Hematopoietic multipotent progenitor cell treated with erythropoietin and hydrocortisone succinate and interleukin-3 and kit ligand, for 6 days (in vitro differentiated cells): ENCODE measurements around the gene ARFGAP3.

ENCODE experiments used
- DNase-seq: peaks from one replicate; pipeline ENCODE4 v3.0.0-alpha.2; 2015

The ARFGAP3 gene, protein sequence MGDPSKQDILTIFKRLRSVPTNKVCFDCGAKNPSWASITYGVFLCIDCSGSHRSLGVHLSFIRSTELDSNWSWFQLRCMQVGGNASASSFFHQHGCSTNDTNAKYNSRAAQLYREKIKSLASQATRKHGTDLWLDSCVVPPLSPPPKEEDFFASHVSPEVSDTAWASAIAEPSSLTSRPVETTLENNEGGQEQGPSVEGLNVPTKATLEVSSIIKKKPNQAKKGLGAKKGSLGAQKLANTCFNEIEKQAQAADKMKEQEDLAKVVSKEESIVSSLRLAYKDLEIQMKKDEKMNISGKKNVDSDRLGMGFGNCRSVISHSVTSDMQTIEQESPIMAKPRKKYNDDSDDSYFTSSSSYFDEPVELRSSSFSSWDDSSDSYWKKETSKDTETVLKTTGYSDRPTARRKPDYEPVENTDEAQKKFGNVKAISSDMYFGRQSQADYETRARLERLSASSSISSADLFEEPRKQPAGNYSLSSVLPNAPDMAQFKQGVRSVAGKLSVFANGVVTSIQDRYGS

DNA sequence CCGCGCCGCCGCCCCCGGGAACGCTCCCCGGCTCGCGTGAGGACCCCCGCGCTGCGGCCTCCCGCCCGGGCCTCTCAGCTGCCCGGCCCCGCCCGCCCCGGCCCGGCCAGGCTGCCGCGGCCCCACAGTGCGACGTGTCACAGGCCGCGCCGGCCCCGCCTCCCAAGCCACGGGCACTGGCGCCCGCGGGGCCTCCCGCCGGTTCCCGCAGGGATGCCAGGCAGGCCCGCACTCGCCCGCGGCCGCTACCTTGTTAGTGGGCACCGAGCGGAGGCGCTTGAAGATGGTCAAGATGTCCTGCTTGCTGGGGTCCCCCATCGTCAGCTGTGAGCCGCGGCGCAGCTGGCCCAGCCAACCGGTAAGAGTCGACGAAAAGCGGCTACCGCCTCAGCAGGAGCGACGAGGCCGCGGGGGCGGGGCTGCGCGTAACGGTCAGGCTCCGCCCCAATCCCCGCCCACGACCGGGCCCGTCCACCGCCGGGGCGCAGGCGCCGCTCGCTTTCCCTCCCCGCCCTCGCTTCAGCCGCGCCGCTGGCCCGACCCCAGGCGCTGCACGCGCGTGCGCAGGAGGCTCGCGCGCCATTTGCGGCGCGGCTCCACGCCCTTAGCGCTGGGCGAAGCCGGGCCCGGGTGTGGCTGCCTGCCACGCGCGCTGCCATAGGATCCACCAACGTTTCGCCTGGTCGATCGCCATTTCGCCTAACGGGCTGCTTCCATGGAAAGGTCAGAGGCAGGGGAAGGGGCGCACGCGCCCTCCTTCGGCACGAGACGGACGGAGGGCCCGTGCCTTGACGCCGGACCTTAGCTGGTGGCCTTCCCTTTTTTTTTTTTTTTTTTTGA lies at the start of gene ARFGAP3:
TSS of gene ARFGAP3 (minus strand) at position 409 of the 840 bp plus-strand sequence. CDS start at position 318, 91 bp downstream.
- DNase-seq: peak; percentile 95

DNA sequence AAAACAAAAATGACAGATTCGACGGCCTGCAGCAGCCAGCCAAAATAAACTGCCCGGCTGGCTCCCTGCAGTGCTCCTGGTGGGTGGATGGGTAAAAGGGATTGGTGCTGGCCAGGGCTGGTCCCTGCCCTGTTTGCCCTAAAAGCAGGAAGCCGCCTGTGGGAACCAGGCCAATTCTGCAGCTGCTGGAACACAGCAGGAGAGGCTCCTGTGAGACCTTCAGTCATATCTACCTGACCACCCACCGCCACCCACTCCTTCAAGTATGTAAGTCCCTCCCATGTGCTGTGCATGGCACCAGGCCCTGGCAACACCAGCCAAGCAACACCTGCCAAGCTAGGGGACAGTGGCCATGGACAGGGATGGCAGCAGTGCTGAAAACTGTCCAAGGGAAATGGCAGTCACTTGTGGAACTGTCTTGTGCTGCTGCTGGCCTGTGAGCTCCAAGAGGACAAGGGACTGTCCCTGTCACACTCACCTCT lies 48.7 kb upstream of the ARFGAP3 start:
- no peak for DNase-seq

DNA sequence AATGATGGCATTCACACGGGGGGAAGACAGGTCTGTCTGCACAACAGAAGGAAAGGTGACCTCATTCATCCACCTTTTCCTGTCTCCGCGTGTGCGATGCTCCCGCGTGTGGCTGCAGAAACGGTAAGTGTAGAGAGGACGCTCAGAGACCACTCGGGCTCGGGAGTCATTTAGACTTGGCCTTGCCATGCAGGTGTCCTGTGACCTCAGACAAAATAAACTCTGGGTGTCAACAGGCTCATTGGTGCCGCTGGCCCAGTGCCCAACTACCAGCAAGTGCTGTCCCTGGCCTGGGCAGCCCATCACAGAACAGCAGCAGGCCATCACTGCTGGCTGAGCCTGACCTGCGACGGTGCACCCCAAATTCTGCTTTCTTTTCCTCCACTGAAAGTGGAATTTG lies 48.1 kb upstream of the ARFGAP3 start:
- no peak for DNase-seq

DNA sequence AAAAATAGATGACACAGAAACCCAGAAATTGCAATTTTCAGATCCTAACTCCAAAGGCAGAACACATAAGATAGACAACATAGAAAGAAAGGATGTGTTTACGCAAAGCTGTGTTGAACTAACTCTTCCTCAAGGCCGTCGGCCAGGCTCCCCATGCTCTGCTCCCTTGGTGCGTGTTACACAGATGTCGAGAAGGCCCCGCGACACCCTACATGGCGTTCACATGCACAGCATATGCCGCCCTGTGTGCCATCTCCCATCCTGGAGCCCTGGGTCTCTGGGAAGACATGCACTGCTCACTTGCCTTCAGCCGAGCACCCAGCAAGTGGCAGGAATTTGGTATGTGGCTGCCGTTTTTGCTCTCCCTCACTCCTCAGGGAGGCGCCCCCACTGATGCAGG lies 47.0 kb upstream of the ARFGAP3 start:
- DNase-seq: no peak

DNA sequence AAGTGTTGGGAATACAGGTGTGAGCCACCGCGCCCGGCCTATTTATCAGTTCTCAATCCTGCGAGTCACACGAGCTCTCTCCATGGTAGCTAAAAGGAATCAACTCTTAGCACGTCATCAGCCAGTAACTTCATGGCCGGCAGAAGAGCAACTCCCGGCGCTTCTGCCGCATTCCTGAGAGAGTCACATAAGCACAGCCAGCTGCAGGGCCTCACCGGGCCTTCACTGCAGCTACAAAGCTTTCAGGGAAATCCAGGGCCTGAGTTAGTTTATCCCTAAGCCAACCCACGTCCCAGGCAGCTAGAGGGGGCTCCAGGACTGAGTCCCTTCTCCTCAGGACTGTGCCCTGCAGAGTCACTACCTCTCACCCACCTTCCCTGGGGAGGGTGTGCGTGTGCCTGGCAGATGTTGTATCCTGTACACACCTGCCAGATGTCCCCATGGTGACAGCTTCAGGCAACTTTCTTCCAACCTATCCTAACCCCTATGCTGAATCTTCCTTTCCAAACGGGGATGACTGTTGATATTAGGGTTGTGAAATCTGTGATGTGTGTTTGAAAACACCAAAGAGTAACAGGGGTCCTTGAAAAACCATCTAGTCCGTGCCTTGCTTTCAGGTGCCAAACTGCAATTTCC lies 45.9 kb upstream of the ARFGAP3 start:
- no peak for DNase-seq

- peak; percentile 60 for DNase-seq
These were observed 44.9 kb upstream of the ARFGAP3 start for GRCh38 chr22:42901790-42902508.

- no peak for DNase-seq
These were observed 40.9 kb upstream of the ARFGAP3 start for GRCh38 chr22:42897960-42898359.

GRCh38 chr22:42895541-42895981 lies 38.5 kb upstream of the ARFGAP3 start:
- no peak for DNase-seq

GRCh38 chr22:42895087-42895486 lies 38.0 kb upstream of the ARFGAP3 start:
- DNase-seq: peak; percentile 49

DNA sequence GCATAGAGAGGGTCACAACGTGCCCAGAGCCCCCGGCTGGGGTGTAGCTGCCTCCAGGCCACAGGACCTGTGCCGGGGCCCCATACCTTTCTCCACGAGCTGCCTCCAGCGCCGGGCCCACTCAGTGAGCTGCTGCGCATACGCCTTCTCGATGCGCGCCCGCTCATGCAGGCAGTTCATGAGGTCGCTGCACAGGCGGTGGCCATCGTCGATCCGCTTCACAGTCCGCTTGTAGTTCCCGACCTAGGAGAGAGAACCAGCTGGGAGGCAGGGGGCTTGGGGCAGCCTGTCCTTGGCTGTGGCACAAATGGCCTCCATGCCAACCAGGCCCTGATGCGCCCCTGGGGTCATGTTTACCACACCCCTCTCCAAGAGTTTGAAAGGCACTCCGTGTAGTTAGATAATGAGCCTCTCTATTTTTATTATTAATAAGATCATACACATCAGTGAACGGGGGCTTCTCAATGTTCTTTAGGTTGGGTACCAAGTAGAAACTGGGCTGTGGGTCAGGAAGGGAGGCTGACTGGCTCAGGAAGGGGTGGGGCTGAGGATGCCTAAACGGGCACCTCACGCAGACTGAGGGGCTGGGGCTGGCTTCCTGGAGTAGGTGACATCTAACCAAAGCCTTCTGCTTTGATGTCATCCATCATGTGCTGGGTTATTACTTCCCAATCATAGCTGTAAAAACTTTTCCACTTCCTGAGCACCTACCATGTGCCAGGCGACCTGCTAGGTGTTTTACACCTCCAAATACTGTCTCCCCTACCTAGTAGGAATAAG lies 36.5 kb upstream of the ARFGAP3 start:
- DNase-seq: no peak

- no peak for DNase-seq
These were observed 35.7 kb upstream of the ARFGAP3 start for GRCh38 chr22:42892571-42893316.

DNA sequence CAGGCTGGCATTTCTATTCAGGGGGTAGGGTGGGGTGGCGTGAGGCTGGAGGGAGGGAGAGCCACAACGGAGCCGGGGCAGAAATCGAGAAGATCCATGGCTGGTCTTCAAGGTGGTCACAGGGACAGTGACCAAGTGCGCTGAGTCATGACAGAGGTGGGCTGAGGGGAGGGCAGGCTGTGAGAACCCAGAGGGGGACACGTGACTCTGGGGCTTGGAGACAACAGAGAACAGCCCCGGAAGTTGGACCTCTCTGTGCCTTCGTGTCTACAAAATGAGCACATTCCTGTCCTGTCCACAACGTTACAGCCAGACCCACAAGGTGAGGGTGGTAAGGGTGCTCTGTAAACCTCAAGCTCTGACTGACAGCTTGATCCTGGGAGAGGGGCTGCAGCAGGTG lies 35.1 kb upstream of the ARFGAP3 start:
- no peak for DNase-seq

DNA sequence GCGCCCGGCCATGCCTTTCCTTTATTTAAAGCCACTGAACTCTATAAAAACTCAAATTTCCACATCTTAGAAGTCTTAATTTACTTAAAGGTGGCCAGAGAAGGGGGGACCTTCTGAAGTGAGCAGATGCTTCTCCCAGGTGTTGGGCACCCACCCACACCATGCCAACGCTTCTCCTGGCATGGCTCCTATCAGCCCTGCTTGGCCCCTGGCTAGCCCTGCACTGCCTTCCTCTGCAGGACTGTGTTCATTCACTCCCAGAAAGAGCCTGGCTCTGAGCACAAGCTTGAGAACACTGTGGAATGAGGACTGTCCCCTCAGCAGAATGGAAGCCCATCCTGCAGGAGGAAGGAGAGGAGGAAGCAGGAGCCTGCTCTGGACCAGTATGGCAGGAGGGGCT lies 34.6 kb upstream of the ARFGAP3 start:
- DNase-seq: no peak

- no peak for DNase-seq
These were observed 33.9 kb upstream of the ARFGAP3 start for GRCh38 chr22:42891008-42891407.

- DNase-seq: peak; percentile 56
These were observed 32.2 kb upstream of the ARFGAP3 start for GRCh38 chr22:42889304-42889703.

DNA sequence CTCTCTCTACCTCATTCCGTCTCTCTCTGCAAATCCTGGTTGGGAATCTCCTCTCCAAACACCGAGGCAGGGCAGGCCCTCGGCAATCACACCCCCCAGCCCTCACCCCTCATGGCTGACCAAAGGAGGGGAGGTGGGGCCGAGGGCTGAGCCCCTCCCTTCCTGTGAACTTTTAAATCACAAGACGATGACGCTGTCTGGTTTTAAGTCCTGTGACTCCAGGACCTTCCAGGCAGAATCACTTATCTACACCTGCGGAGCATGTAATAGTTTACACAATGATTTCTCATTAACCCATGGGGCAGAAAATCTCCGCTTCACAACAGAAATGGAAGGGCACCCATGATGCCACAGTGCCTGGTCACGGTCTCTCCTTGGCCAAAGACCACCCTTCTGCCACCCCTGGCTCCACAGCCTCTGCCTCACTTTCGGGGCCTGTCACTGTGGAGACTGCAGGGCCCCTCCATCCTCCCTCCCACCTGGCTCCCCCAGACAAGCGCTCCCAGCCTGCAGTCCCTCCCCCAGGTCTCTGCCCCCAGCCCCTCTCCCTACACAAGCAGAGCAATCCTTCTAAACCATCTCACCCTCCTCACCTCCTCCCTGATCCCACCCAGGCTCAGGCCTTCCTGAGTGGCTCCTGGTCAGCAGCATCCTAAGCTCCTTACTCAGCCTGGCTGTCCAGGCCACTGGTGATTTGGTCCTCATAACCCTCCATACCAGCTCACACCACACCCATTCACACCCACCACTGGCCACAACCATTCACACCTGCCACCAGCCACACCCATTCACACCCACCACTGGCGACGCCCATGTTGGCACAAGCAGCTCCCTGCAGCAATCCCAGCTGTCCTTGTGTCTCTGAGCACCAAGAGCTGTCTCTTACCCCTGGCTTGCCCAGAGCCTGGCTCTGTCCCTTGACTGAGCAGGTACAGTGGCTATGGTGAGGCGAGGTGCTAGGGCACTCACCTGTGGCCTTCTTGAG lies 30.7 kb upstream of the ARFGAP3 start:
- DNase-seq: peak; percentile 42

GRCh38 chr22:42887120-42887519 lies 30.0 kb upstream of the ARFGAP3 start:
- DNase-seq: no peak

DNA sequence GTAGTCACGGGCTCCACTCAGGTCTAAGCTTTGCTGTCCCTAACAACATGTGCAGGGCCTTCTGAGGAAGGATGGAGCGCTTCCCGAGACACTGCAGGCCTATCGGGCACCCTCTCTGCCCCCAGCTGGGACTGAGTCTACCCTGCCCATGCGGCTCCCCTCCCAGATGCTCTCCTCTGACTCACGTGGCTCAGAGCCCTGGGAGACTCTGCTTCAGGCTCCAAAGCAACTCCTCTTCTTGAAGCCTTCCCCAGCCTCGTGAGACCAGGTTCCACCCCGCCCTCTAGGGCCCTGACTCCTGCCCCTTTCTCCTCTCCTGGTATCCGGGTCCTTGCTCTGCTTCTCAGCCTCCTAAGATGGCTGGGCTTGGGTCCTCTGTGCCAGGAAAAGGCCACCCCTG lies 28.4 kb upstream of the ARFGAP3 start:
- DNase-seq: no peak

DNA sequence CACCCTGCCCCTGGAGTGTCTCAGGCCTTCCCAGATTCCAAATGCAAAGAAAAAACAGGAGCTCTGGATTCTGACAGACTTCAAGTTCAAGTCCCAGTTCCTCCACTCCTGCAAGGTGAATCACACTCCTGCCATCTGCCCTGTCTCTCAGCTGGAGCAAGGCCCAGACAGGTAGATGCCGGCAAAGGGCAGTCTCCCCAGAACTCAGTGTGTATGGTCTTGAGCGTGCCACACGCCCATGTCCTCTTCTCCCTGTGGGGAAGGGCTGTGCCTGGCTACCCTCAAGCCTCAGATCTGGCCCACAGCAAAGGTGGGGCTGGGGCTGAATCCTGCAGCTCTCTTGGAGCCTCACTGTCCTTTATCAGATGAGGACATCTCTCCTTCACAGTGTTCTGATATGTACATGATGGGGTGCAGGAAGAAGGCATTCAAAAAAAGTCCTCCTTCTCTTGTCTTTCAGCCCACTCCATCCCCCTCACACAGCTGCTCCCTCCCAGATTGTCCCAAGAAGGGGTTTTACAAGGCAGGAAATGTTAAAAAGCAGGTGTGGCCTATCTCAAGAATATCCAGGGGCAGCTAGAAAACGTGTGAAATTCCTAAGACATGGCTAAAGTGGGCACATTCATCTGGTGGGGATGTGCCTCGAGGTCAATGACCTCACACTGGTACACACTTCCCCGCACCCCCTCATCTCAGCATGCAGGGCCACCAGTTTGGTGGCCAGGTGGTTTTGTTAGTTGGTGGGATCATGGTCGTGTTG lies 27.7 kb upstream of the ARFGAP3 start:
- no peak for DNase-seq
